H7 (cell line): Measurements from ENCODE around the gene OXCT1. TPM values are rescaled to one million over a fixed set of nuclear protein-coding genes. Genes with fewer than 3 reads are reported as not detected.

Experiments
- DNase-seq: peaks from one replicate; pipeline ENCODE4 v3.0.0; 2012
- H3K27me3 ChIP-seq: 2 replicates; pipeline ENCODE4 v1.6.0; 2011; ENCODE audit warnings: mild to moderate bottlenecking, low read length; ENCODE audit not compliant: control insufficient read depth, insufficient read depth
- H3K36me3 ChIP-seq: replicated peaks from 2 replicates; pipeline ENCODE4 v1.5.1; 2011; ENCODE audit warnings: low read length; ENCODE audit not compliant: control insufficient read depth, insufficient read depth
- H3K4me3 ChIP-seq: 2 replicates; pipeline ENCODE4 v1.5.1; 2011; ENCODE audit warnings: low read depth, mild to moderate bottlenecking, control low read depth, low read length, moderate library complexity; ENCODE audit not compliant: insufficient read depth
- total RNA-seq: library from RNA; depleted of rRNA; stranded (reverse); fragments of >200 nt; shearing (Covaris generic); gene quantifications from 2 replicates; pipeline ENCODE4 v1.2.3, GENCODE V29; 2014; rRNA removed

The OXCT1 gene
- 15.4 and 25.1 TPM in 2 replicates for total RNA-seq

- DNase-seq = peak; percentile 86
- peak within 1 kb of the TSS; percentile 89 for H3K4me3 ChIP-seq
- H3K27me3 ChIP-seq = peaks cover 23% of the 10 kb centered on the region
- no peaks in the 10 kb centered on the region for H3K36me3 ChIP-seq
Observed at GRCh38 chr5:41869724-41870626, at the start of gene OXCT1. OXCT1 (minus strand) TSS chr5:41870425; CDS start chr5:41870358, 67 bp downstream.

DNA sequence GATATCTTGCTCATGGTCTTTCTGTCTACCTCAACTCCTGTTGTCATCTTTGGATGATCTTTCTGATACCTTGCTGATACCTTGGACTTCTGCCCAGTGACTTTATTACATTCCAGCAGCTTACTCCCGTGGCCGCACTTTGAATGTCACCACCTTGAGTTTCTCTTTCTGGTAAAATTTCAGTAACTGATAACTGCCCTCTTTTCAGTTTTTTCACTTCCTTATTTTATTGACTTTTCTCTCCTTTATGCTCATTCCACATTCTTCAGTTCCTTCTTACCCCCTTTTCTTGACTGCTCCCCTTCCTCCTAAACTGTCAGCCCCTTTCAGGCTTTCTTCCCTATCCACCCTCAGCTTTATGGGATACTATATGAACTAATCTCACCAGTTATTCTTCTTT lies 47.9 kb upstream of the OXCT1 start:
- no peak overlapping the region for H3K4me3 ChIP-seq
- peaks cover 1% of the 10 kb centered on the region for H3K36me3 ChIP-seq
- H3K27me3 ChIP-seq = no peaks in the 10 kb centered on the region
- DNase-seq = no peak

DNA sequence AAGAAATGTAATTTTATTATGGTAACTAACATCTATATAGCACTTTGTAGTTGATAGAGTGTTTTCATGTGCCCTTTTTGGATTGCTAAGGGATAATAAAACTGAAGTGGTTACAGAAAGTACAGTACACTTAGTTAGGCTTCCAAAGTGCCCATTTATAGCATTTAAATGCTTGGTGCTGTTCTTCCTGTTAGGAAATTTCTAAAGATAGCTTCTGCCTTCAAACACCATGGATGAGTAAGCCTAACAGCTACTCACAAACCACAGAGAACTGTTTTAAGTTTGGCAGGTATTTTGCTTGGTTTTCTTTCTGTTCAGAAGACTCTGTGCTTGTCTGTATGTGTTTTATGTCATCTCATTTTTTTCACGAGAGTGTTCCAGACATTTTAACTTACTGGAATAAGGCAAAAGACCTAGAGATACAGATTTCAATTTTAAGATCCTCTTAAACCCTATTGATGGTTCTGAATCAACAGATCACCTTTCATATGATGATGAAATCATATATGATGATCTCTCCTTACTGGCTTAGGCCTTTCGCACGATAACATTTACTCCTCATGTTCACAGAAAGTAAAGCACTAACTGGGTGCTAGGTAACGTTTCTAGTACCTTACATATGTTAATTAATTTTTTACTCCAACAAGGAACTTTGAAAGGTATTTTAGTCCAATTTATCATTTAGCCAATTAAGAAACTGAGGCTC lies 38.3 kb upstream of the OXCT1 start:
- Histone ChIP-seq H3K27me3 (no peaks in the 10 kb centered on the region), H3K36me3 (peaks cover 9% of the 10 kb centered on the region), H3K4me3 (no peak overlapping the region)
- DNase-seq = no peak

DNA sequence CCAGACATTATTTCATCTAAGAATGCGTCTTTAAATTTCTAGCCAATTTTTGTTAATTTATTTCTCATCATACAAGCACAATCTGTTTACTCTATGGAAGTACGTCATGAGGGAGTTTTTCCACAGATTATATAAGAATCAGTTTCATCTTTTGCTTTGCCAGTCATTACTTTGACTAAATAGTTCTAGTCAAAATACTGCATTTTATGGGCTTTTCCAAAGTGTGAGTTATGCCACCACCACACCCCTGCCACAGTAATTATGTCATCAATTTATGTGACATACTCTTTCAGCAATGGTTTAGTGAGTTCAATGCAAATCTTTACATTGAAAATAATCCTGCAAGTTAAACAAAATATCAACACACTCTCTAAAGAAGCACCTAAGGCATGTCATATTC lies 35.9 kb upstream of the OXCT1 start:
- Histone ChIP-seq H3K27me3 (no peaks in the 10 kb centered on the region), H3K4me3 (no peak overlapping the region), H3K36me3 (peaks cover 3% of the 10 kb centered on the region)
- no peak for DNase-seq

DNA sequence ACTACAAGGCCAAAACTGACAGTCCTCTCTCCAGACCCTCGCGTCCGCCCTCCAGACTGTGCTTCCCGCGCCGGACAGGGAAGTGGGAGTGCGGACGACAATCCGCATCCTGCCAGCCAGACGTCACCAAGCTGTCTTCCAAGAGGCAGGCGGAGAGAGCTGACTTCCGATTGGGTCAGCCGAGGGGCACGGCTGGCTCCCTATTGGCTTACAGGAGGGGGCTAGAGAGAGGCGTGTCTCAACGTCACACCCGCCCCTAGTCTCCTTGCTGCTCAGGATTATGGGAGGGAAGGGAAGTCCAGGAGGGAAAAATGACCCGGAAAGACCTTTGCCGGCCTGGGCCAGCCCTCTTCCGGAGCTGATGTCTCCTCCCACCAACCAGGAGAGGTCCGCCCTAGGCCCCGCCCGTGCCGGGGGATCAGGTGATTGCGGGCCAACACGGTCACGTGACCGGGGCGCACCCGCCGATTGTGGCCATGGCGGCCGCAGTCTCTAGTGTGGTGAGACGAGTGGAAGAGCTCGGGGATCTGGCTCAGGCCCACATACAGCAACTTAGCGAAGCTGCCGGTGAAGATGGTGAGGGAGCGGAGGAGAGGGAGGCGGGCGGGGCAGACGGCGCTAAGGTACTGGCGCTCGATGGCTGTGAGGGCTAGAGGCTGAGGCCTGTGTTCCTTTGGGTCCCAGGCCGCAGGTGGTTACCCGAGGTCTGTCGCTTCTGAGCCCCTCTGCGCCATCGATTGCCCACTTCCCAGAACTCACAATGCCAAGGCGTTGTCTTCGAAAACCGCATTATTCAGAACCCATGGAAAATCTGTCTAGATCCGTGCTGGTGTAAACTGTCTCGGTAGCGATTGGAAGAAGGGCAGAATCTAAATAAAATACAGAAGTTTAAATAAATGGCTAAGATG lies 33.9 kb upstream of the OXCT1 start, which contains the start of gene RIMOC1:
Gene RIMOC1 (plus strand): TSS at position 453 of the 908 bp plus-strand sequence. CDS start 24 bp downstream, at position 477.
- Histone ChIP-seq H3K36me3 (no peaks in the 10 kb centered on the region), H3K27me3 (no peaks in the 10 kb centered on the region)
- DNase-seq = peak; percentile 92

DNA sequence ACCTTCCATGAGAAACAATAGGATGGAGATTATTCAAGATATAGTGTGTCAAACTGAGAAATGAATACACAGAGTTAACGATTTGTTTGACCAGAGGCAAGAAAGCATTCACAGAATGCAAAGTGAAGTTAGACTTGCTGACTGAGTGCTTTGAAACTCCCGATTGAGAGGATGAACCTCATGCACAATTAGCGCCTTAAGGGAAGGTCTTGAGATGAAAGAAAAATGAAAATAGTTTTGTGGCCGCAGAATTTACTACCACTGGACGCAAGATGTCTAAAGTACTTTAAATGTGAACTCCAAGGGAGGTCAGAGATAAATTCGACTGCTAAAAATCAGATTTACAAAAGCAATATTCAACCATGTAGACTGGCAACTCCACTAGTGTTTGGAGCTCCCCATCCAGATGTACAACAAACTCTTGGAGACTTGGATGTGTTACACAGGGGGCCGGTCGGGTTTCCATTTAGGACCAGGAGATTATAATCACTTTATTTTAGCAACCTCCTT lies 33.2 kb upstream of the OXCT1 start:
- Histone ChIP-seq H3K27me3 (no peaks in the 10 kb centered on the region), H3K36me3 (no peaks in the 10 kb centered on the region), H3K4me3 (peak overlapping the region; percentile 37)
- DNase-seq = no peak

More for the DNA sequence above, 33.9 kb upstream of the OXCT1 start, which contains the start of gene RIMOC1:
- H3K4me3 ChIP-seq = peak within 1 kb of the TSS; percentile 92

- no peak for DNase-seq
- no peak overlapping the region for H3K4me3 ChIP-seq
- no peaks in the 10 kb centered on the region for H3K36me3 ChIP-seq
- no peaks in the 10 kb centered on the region for H3K27me3 ChIP-seq
Observed at GRCh38 chr5:41896230-41896629, 26.0 kb upstream of the OXCT1 start.

GRCh38 chr5:41893074-41893851 lies 23.0 kb upstream of the OXCT1 start:
- H3K27me3 ChIP-seq = no peaks in the 10 kb centered on the region
- H3K4me3 ChIP-seq = no peak overlapping the region
- no peaks in the 10 kb centered on the region for H3K36me3 ChIP-seq
- DNase-seq = no peak

DNA sequence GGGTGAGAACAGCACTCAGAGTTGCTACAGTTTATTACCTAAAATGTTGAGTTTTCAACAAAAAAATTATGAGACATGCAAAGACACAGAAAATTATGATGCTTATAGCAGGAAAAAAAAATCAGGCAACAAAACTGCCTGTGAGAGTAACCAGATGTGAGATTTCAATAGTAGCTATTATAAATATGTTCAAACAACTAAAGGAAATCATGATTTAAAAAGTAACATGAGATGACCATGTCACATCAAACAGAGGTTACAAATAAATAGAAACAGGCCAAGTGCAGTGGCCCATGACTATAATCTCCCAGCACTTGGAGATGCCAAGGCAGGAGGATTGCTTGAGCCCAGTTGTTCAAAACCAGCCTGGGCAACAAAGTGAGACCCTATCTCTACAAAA lies 21.8 kb upstream of the OXCT1 start:
- Histone ChIP-seq H3K4me3 (no peak overlapping the region), H3K36me3 (no peaks in the 10 kb centered on the region), H3K27me3 (no peaks in the 10 kb centered on the region)
- no peak for DNase-seq

- H3K4me3 ChIP-seq = no peak overlapping the region
- DNase-seq = no peak
- H3K36me3 ChIP-seq = no peaks in the 10 kb centered on the region
- no peaks in the 10 kb centered on the region for H3K27me3 ChIP-seq
Observed at GRCh38 chr5:41891066-41891707, 21.0 kb upstream of the OXCT1 start.

GRCh38 chr5:41885286-41885685 lies 15.1 kb upstream of the OXCT1 start:
- Histone ChIP-seq H3K27me3 (no peaks in the 10 kb centered on the region), H3K36me3 (no peaks in the 10 kb centered on the region), H3K4me3 (no peak overlapping the region)
- no peak for DNase-seq

GRCh38 chr5:41883936-41884335 lies 13.7 kb upstream of the OXCT1 start:
- H3K4me3 ChIP-seq = no peak overlapping the region
- no peaks in the 10 kb centered on the region for H3K27me3 ChIP-seq
- no peaks in the 10 kb centered on the region for H3K36me3 ChIP-seq
- DNase-seq = no peak

DNA sequence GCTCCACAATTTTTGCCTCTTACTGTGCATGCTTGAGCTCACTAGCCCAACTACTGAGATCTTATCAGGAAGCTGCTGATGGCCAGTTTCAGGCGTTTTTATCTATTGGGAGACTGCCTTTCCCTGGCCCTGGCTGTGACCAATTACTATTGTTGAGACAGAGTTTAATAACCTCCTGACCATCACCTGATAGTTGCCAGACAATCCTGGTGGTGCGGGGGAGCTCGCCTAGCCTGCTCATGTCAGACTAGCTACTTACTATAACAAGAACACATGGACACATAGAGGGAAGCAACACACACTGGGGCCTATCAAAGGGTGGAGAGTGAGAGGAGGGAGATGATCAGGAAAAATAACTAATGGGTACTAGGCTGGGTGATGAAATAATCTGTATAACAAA lies 13.0 kb upstream of the OXCT1 start:
- Histone ChIP-seq H3K36me3 (no peaks in the 10 kb centered on the region), H3K27me3 (no peaks in the 10 kb centered on the region), H3K4me3 (no peak overlapping the region)
- no peak for DNase-seq
